ENCODE data around the gene TLR5. TPM values are rescaled to one million over a fixed set of nuclear protein-coding genes. Genes with fewer than 3 reads are reported as not detected.
A peak's percentile ranks its signal among the peaks of the same experiment; 100 is the strongest.

TLR5 gene
- under 0.01 and 0.12 TPM in 2 replicates for total RNA-seq

- no peak for DNase-seq (ENCODE audit: low read depth)
- TF ChIP-seq, protein P1, sequence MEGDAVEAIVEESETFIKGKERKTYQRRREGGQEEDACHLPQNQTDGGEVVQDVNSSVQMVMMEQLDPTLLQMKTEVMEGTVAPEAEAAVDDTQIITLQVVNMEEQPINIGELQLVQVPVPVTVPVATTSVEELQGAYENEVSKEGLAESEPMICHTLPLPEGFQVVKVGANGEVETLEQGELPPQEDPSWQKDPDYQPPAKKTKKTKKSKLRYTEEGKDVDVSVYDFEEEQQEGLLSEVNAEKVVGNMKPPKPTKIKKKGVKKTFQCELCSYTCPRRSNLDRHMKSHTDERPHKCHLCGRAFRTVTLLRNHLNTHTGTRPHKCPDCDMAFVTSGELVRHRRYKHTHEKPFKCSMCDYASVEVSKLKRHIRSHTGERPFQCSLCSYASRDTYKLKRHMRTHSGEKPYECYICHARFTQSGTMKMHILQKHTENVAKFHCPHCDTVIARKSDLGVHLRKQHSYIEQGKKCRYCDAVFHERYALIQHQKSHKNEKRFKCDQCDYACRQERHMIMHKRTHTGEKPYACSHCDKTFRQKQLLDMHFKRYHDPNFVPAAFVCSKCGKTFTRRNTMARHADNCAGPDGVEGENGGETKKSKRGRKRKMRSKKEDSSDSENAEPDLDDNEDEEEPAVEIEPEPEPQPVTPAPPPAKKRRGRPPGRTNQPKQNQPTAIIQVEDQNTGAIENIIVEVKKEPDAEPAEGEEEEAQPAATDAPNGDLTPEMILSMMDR (conservative IDR thresholded peaks at IDR 0.05; ENCODE audit: low read depth, low read length), result peak; percentile 78
- peak within 1 kb of the TSS; percentile 70 for H3K4me3 ChIP-seq (ENCODE audit: low read depth, low read length)
Observed at GRCh38 chr1:223142795-223143536, at the start of gene TLR5. TLR5 (minus strand) TSS chr1:223143248; CDS start chr1:223113031, 30,217 bp downstream.

DNA sequence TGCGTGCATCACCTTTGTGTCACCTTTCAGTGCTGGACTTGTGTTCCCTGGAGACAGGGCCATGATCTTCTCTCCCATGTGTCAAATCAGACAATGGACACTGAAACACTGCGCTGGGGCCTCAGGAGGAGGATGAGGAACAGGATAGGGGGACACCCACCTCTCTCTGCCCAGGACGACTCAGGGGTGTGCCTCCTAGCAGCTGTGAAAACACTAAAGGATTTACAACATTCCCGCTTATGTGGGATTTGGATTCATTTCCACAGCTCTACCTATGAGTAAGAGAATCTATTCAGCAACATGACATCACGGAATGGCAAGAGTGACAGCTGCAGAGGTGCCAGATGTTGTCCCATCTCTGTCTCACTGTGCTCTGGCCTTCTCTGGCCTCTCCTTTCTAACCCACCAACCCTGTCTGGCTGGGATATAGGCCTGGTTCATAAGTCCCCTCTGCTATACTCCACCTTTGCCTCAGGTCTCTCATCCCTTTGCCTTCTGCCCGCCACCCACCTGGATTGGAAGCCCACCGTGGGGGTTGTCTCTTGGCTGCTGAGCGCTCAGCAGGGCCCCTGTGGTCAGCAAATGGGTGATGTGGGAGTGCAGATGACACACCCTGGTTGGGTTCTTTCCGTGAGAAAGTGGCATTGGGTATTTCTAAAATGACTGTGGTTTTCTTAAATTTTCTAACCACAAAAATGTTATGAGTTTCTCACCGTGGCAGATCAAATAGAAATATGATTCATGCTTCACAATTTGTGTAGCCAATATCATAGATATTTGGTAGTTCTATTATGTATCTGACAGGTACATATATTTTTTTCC, 47.1 kb upstream of the TLR5 start:
- H3K4me3 ChIP-seq (ENCODE audit: low read depth, low read length), result no peak overlapping the region
- TF ChIP-seq, protein P1 (conservative IDR thresholded peaks at IDR 0.05; ENCODE audit: low read depth, low read length), result no peak
- DNase-seq (ENCODE audit: low read depth), result no peak

DNA sequence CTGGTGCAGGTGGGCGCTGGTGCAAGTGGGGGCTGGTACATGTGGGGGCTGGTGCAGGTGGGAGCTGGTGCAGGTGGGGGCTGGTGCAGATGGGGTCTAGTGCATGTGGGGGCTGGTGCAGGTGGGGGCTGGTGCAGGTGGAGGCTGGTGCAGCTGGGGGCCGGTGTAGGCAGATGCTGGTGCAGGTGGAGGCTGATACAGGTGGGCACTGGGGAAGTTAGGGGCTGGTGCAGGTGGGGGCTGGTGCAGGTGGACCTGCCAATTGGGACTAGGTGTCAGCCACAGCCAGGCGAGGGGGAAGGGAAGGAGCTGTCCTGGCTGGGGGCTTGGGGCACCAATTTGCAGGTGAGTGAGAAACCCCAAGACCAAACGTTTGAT, 46.5 kb upstream of the TLR5 start:
- TF ChIP-seq, protein P1 (conservative IDR thresholded peaks at IDR 0.05; ENCODE audit: low read depth, low read length), result no peak
- no peak overlapping the region for H3K4me3 ChIP-seq (ENCODE audit: low read depth, low read length)
- no peak for DNase-seq (ENCODE audit: low read depth)

GRCh38 chr1:223188618-223189356, 45.7 kb upstream of the TLR5 start:
- H3K4me3 ChIP-seq (ENCODE audit: low read depth, low read length), result no peak overlapping the region
- TF ChIP-seq, protein P1 (conservative IDR thresholded peaks at IDR 0.05; ENCODE audit: low read depth, low read length), result no peak
- DNase-seq (ENCODE audit: low read depth), result no peak

GRCh38 chr1:223186800-223187199, 43.8 kb upstream of the TLR5 start:
- TF ChIP-seq, protein P1 (conservative IDR thresholded peaks at IDR 0.05; ENCODE audit: low read depth, low read length), result no peak
- H3K4me3 ChIP-seq (ENCODE audit: low read depth, low read length), result no peak overlapping the region
- DNase-seq (ENCODE audit: low read depth), result no peak

DNA sequence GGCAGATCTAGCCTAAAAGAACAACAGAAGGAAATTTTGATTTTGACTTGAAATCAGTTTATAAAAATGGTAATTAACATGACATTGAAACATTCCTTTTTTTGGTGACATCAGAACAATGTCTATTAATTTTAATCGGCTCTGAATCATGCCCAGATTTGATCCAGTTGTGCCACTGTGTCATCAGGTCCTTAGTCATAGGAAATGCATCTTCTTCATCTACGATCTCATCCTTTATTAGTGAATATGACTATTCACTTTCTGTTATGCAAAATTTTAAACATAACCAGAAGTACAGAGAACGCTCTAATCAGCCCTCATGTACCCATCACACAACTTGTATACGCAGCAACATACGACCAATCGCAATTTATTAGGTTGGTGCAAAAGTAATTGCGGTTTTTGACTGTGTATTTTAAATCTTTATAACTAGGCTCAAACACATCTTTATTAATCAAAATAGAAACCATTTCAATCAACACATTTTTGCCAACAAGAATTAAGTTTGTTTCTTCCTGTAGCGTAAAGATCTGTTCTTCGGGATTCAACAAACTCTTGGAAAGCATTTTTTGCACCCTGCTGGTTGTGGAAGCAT, 40.3 kb upstream of the TLR5 start:
- H3K4me3 ChIP-seq (ENCODE audit: low read depth, low read length), result no peak overlapping the region
- TF ChIP-seq, protein P1 (conservative IDR thresholded peaks at IDR 0.05; ENCODE audit: low read depth, low read length), result no peak
- no peak for DNase-seq (ENCODE audit: low read depth)
